ENCODE measurements around the gene GPR35.
"Not testable (repeated sequence)": the region's sequence is repeated elsewhere in the genome, so short reads cannot be mapped to it uniquely, and the experiment has no call there.

Gene GPR35

DNA sequence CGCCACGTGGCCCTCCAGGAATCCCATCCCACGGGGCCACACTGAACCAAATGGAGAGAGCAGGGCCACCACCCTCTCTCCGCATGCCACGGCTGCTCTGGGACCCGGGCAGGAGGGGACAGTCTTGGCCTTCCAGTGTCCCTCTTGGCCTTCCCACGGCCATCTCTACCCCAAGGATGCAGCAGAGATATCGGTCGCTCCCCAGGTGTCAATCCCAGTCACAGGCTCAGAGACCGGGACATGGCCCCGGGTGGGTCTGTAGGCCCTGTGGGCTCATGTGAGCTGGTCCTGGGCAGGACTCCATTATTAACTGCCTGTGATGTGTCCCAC is 23.5 kb upstream of the GPR35 start:
- in situ Hi-C loops (cut with MboI; ENCODE audit: low sequenced_read_pairs) = no loop called here

DNA sequence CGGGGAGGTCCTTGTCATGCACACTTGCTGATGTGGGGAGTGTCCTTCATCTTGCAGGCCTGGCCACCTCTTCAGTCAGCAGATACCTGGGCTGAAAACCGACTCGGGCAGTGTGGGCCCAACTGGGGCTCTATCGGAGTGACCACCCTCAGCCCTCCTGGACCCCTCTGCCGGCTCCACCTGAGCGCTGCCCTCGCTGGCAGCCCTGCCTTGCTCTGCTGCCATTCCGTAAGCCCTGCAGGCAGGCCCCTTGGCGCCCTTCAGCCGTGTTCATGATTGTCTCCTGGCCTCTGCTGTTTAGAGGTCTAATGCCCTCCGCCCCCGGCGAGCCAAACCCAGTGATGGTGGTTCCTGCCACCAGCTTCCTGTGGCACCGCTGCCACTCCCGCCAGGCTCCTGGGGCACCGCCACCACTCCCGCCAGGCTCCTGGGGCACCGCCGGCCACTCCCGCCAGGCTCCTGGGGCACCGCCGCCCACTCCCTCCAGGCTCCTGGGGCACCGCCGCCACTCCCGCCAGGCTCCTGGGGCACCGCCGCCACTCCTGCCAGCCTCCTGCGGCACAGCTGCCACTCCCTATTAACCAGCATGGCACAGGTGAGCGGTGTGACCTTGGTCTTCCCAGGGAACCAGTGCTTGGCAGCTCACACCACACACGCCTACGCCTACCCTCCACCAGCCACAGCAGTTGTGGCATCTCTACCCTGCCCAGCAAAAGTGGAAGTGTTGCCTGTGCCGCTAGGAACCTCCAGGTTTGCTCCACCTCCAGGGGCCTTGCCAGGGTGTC is 22.8 kb upstream of the GPR35 start:
- in situ Hi-C loops (cut with MboI; ENCODE audit: low sequenced_read_pairs) = no loop called here

DNA sequence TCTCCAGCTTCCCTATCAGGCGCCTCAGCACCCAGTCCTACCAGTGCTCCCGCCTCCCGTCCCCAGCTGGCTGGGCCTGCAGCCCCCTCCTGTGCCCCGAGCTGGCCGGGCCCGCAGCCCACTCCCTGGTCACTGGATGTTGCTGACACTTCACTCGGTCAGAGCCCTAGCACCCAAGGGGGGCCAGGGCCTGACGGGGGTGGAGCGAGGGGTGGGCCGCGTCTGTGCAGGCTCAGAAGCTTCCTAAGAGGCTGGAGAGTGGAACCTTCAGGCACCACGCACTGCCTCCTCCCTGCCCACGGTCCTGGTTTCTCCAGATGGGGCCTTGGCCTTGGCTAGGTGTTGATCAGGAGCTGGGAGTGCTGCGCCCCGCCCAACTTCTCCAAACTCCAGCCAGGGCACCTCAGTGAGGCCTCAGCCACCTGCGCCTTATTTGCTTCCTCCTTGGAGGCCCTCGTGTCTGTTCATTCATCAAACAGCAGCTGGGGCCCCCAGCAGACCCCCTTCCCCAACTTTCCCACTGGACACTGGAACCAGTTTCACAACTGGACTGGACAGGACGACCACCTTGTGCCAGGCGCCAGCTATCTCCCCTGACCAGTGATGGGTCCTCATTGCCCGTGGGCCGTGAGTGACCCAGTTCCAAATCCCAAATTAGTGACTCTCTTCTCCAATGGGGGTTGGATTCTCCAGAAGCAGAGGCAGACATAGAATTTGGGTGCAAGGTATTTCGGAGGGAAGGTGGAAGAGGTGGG is 22.0 kb upstream of the GPR35 start:
- in situ Hi-C loops (cut with MboI; ENCODE audit: low sequenced_read_pairs) = no loop called here

DNA sequence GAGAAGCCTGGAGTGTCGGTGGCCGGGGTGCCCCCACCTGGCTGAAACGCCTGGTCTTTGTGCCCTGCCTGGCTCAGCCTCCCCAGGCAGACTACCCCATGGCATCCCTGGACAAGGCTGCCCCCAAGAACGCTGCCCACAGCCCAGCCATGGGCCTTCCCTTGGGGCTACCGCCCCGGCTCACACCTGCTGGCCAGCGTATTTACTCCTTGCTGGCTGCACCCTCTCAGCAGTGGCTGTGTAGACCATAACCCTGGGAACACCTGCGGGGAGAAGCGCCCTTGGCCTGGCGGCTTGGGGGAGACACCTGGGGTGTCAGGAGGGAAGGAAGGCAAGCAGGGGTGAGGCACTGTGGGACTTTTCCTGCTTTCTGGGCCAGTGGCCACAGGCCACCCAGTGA is 21.4 kb upstream of the GPR35 start:
- in situ Hi-C loops (cut with MboI; ENCODE audit: low sequenced_read_pairs) = no loop called here

DNA sequence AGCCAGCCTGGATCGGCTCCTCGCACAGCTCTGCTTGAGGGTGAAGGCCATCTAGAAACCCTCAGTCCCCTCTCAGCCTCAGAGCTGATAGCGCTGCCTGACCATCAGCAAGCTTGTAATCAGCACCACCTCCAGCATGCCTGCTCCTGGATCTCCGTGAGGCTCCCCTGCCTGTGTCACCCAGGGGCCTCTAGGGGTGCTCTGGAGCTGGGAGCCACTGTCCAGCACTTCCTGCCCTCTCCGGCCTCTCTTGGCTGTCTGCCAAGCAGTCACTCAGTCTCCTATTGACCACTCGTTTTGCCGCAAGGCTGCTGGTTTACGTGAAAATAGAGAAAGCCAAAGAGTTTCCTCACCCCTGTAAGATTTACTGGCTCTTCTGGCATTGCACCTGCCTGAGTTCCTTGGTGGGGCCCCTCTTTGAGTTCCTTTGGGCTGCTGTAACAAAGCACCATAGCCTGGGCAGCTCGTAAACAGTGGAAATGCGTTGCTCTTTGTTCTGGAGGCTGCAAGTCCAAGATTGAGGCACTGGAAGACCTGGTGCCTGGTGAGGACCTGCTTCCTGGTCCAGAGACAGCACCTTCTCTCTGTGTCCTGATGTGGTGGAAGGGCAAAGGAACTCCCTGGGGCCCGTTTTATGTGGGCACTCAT is 20.9 kb upstream of the GPR35 start:
- in situ Hi-C loops (cut with MboI; ENCODE audit: low sequenced_read_pairs) = no loop called here

DNA sequence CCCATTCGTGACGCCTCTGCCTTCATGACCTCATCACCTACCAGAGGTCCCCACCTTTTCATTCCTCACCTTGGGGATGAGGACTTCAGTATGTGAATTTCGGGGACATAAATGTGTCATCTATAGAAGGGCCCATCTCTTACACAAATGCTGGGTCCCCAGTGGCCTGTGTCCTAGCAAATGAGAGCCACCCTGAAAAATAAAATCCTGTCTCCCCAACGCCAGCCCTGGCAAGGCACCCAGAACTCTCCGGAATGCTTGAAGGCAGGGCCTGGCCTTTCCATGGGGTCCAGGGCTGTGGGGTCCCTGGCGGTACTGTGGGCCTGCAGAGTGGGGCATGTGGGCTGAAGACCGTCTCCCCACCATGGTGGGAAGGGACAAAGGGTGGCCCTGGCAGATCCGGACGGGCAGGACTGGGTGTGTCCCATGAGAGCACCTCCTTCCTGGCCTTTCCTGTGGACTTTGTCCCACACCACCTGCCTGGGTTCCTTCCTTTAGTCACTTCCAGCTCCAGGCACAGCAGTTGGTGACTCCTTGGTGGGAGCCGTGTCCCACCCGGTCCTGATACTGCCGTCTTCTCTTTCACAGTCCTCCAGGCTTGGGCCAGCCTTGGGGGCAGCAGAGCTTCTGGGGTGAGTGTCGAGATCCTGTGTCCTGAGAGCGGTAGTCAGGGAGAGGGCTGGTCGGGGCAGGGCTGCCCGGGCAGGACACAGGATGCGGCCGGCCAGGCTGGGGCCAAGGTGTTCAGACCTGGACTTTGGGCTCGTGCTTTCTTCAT is 20.2 kb upstream of the GPR35 start:
- in situ Hi-C loops (cut with MboI; ENCODE audit: low sequenced_read_pairs) = no loop called here

DNA sequence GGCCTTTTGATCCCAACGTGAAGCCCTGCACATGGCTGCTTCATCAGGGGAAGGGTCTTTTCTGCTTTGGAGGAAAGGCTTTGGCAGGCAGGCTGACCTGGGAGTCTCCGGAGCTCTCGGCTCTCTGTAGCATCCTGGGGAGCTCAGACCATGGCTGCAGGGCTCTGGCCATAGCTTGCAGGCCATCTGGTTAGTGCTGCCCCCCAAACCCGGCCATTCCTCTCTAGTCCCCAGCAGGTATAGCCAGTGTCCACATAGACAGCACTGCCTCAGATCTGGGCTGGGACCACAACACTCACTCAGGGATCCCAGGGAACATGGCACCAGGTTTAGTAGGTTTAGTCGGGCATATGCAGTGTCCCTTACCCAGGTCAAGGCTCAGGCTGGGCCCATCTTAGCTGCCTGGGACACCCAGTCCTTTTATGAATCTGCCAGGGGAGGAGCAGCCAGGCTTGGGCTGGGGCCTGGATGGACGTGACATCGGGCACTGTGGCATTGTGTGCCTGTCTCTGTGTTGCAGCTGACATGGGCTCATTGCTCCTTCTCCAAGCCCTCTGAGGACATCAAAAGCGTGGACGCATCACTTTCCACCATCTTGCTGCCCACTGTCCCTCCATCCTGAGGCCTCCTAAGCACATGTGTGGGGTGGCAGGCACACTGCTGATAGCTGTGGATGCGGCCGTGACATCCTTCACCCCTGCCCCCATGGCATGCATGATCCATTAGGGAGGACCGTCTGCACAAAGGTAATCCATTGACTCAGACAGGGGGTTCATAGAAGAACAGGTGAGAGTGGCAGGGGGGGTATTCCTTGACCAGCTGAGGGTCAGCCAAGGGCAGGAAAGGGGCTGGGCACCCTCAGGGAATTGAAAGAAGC is 19.2 kb upstream of the GPR35 start:
- in situ Hi-C loops (cut with MboI; ENCODE audit: low sequenced_read_pairs) = no loop called here

DNA sequence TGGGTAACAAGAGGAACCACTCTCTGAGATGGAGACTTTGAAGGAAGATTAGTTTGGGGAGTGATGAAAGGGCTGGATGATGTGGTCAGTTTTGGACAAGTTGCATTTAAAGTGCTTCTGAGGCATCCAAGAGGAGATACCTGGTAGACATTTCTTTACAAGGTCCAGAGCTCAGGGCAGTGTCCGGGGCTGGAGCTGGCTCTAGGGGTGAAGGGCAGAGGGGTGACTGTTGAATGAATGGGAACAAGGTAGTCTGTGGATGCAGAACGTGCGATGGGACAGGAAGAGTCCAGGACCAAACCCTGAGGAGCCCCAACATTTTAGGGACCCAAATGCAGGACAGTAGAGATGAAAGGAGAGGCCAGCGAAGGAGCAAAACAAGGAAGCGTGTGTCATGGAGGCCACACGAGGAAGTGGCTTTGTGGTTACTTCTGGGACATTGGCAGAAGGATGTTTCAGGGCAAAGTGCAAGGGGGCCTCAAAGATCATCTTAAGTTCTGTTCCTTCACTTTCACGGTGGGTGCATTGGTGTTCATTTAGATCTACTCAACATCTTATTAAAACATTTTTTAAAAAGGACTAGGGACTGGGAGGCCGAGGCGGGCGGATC is 13.6 kb upstream of the GPR35 start:
- in situ Hi-C loops (cut with MboI; ENCODE audit: low sequenced_read_pairs) = no loop called here

DNA sequence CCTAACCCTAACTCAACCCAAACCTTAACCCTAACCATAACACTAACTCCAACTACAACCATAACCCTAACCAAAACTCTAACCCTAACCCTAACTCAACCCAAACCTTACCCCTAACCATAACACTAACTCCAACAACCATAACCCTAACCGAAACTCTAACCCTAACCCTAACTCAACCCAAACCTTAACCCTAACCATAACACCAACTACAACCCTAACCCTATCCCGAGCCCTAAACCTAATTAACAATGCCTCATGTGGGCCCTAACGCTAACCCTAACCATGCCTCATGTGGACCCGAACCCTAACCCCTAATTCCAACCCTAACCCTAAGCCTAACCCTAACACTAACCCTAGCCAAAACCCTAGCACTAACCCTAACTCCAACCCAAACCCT is 11.5 kb upstream of the GPR35 start:
- in situ Hi-C loops (cut with MboI; ENCODE audit: low sequenced_read_pairs) = no loop called here

DNA sequence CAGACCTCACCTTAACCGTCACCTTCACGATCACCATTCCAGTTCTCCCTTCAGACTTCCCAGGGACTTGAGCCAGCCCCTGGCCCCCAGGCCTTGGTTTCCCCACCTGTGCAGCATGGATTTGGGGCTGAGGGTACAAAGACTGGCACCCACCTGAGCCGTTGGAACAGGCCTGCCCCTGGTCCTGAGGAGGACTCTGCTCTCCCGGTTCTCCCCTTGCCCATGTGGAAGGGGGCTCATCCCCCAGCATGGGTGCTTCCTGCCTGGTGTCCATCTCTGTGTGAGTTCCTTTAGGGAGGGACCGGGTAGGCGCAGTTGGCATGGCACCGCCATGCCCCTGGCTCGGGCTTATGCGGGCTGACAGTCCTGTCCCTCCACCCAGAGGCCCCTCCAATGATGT is 10.9 kb upstream of the GPR35 start:
- in situ Hi-C loops (cut with MboI; ENCODE audit: low sequenced_read_pairs) = no loop called here

DNA sequence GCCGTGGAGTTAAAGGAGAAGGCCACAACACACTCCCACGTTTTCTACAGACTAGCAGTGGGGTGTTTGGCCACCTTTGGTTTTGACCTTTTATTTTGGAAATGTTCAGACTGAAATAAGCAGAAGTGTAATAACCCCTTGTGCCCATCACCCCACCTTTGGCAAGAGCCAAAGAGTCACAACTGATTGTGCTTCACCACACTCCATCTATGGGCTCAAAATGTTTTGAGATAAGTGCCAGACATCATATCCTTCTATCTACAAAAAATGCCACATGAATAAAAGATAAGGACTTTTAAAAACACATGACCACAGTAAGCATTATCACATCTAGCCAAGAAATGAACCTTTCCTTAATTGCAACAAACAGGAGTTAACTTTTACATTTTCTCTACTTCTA is 9.9 kb upstream of the GPR35 start:
- in situ Hi-C loops (cut with MboI; ENCODE audit: low sequenced_read_pairs) = no loop called here

DNA sequence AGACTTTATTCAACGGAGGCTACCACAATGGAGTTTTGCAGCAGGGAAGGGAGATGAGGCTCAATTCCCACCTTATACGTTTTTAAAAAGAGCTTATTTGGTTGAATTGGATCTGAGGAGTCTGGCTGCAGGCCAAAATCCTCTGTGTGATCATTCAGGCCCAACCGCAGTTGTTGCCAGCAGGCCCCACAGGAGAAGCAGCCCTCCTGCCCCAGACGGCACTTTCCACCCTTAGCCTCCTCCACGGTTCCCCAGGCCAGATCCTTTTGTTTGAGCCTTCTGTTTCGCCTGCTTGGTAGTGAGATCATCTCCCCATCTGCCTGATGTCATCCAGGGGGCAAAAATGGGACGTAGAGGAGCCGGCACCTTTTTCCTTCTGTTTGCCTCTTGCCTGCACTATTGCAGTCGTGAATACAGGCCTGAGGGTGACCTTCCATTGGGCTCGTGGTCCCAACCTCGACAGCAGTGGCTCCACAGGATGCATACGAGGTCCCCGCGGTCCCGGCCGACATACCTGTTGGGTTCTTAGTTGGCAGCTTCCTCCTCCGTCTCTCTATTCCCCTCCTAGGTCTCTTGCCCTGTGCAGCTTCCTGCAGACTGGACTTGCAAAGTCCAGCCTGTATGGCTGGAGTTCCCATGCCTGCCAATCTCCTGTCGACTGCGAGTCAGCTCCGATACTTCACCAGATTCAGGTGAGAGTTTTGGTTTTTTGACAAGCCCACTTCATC is 9.3 kb upstream of the GPR35 start:
- in situ Hi-C loops (cut with MboI; ENCODE audit: low sequenced_read_pairs) = no loop called here

DNA sequence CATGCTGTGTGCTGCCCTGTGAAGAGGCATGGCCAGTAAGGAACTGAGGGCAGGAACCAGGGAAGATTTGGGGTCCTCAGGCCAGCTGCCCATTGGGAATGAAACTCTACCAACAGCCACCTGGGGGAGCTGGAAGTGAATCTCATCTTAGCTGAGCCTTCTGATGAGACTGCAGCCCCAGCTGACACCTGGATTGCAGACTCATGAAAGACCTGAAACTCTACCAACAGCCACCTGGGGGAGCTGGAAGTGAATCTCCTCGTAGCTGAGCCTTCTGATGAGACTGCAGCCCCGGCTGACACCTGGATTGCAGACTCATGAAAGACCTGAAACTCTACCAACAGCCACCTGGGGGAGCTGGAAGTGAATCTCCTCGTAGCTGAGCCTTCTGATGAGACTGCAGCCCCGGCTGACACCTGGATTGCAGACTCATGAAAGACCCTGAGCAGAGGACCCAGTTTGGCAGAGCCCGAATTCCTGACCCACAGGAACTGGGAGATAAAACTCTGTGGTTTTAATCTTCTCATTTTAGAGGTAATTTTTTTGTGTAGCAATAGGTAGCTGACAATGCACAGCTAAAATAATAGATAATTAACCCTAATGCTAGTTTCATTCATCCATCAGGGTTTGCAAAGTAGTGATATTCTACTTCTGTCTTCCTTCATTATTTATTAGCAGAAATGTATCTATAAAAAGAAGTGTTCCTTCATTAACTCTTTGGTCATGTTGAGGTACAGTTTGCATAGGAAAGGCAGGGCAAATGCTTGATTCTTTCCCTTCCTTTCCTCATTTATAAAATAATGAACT is 8.2 kb upstream of the GPR35 start:
- in situ Hi-C loops (cut with MboI; ENCODE audit: low sequenced_read_pairs) = not testable (repeated sequence)

DNA sequence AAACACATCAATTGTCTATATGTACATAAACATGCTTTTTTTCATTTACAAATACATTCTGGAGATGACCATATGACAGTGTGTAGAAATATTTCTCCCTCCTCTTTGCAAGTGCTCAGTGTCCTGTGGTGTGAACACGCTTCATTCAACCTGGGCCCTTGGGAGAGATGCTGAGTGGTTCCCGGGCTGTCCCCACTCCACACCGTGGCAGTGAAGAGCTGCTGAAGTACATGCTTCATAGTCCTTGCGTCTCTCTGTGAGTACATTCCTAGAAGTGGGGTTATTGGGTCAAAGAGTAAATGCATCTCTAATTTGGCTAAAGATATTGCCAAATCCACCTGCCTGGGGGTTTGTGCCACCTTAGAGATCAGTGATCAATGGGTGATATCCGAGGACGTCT is 6.5 kb upstream of the GPR35 start:
- in situ Hi-C loops (cut with MboI; ENCODE audit: low sequenced_read_pairs) = no loop called here

DNA sequence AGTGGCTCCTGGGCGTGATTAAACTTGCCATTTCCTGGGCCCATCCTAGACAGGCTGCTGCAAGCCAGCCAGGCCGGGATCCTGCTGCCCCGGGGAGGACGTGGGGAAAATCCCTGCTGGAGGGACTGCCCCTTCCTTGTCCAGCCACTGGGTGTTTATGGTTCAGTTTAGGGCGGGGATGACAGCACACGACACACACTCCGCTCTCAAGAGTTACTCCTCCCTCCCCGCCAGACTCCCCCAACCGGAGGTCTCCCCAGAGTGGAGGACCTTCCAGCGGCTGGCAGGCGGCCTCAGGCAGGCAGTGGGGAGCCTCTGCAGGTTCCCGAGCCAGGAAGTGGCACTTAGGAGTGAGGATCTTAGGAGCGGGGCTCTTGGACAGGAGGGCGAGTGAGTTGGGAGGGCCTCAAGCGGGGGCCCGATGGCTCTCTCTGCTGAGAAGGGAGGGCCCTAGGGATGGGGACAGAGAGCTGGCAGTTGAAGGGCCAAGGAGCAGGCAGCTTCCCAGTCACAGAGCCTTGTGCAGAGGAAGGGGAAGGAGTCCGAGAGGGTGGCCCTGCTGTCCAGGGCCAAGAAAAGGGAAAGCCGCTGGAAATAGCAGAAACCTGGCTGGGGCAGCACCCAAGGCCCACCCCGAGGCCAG is 5.7 kb upstream of the GPR35 start:
- in situ Hi-C loops (cut with MboI; ENCODE audit: low sequenced_read_pairs) = no loop called here

DNA sequence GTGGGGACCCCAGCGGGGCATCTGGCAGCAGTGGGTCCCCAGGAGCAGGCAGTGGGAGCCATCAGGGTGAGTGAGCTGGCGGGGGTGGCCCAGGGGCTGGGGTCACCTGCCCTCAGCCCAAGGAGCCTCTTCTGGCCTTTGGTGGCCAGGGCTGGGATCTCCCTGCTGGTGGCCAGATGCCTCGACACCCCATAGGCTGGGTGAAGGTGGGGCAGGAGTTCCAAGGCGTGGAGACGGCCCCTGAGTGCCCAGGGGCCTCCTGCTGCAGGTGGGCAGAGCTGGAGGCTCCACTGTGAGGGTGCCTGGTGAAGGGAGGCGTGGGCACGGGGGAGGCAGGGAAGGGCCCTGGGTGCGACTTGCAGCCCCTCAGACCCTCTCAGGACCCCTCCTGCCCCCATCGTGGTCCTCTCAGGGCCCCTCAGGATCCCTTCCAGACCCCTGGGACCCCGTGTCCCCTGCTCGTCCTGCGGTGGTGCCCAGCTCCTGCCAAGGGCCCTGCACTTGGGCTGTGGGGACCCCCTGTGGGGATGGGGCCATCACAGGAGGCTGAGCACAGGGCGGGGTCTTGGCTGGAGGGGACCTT is 5.0 kb upstream of the GPR35 start:
- in situ Hi-C loops (cut with MboI; ENCODE audit: low sequenced_read_pairs) = no loop called here

DNA sequence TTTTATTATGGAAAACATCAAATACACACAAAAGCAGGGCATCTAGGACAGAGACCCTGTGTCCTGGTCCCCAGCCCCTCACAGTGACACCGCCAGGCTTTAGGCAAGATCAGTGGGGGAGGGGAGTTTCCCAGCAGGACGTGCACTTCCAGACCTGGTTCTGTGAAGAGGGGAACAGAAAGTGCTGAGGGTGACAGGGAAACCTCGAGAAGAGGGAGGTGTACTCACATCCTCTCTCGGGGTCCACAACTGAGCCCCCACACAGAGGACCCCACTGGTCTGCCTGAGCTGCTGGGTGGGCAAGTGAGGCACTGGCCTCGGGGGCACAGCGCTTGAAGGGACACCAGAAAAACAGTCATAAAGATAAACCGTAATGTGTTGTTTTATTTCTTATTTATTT is 4.4 kb upstream of the GPR35 start:
- in situ Hi-C loops (cut with MboI; ENCODE audit: low sequenced_read_pairs) = no loop called here

DNA sequence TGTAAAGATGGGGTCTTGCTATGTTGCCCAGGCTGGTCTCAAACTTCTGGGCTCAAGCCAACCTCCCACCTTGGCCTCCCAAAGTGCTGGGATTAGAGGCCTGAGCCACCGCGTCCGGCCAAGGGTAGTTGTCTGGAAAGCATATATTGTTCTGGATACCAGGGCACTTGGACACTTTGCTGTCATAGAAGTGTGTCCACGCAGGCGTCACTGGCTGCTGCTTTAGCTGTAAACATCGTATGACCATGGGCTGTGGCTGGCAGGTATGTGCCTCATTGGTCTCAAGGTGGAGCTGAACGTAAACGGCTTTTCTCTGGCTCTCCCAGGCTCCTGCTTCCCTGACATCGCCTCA is 3.2 kb upstream of the GPR35 start:
- in situ Hi-C loops (cut with MboI; ENCODE audit: low sequenced_read_pairs) = no loop called here

All from HL-60/S4 treated with phorbol 12-myristate 13-acetate at 8.2 ng/mL for 4 days and 3 days (cell line).